Uterus (tissue), 4 donors: ENCODE results near the gene ASPDH. TPM values are rescaled to one million over a fixed set of nuclear protein-coding genes. Genes with fewer than 3 reads are reported as not detected.

Source experiments
- DNase-seq, 2 donors: peaks; one replicate each; pipeline ENCODE4 v3.0.0-alpha.2; 2019 to 2020
- H3K27ac ChIP-seq, 2 donors: fragments of 200-600 bp; sonication (generic); 1 replicate in 1 of 2; 2 replicates in 1 of 2; pipeline ENCODE4 v1.5.1; 2016 to 2018
- H3K27me3 ChIP-seq, 2 donors: fragments of 200-600 bp; sonication (generic); one replicate each; pipeline ENCODE4 v1.5.1; 2018 to 2019; ENCODE audit warnings: control low read depth in 1 of 2
- H3K36me3 ChIP-seq, 2 donors: fragments of 200-600 bp; sonication (generic); one replicate each; pipeline ENCODE4 v1.5.1; 2019; ENCODE audit warnings: control low read depth in 1 of 2
- H3K4me1 ChIP-seq, 2 donors: fragments of 200-600 bp; sonication (generic); one replicate each; pipeline ENCODE4 v1.5.1; 2018 to 2019; ENCODE audit warnings: control low read depth in 1 of 2
- H3K4me3 ChIP-seq, 2 donors: fragments of 200-600 bp; sonication (generic); 1 replicate in 1 of 2; 2 replicates in 1 of 2; pipeline ENCODE4 v1.5.1; 2018 to 2019; ENCODE audit warnings: mild to moderate bottlenecking in 1 of 2
- H3K9me3 ChIP-seq, 2 donors: fragments of 200-600 bp; sonication (generic); one replicate each; pipeline ENCODE4 v1.5.1; 2019; ENCODE audit warnings: control low read depth in 1 of 2
- POLR2A ChIP-seq, 2 donors: fragments of 450-650 bp; IDR thresholded peaks; one replicate each; pipeline ENCODE4 v1.6.1; 2016; ENCODE audit warnings: antibody characterized with exemption in 2 of 2, mild to moderate bottlenecking in 1 of 2, moderate library complexity in 1 of 2
- intact Hi-C: fragments of 100-400 bp; cut with DNase I; formaldehyde crosslinking; loops from one replicate; pipeline ENCODE4 v1.15.1; 2023; ENCODE audit warnings: low total_unique reads
- total RNA-seq, 4 donors: library from RNA; depleted of rRNA in 3 of 4; stranded (reverse); fragments of >200 nt in 3 of 4; gene quantifications; one replicate each; pipeline versions ENCODE4 v1.1.0 to v1.2.4, GENCODE V29; 2014 to 2023
- TF ChIP-seq, protein P1 (sequence below), 4 experiments: fragments of 200-600 bp in 2 of 4; fragments of 450-650 bp in 2 of 4; sonication (generic) in 2 of 4; IDR thresholded peaks; one replicate each; pipeline ENCODE4 v1.5.1; 2016 to 2019; ENCODE audit warnings: antibody characterized with exemption in 4 of 4, mild to moderate bottlenecking in 2 of 4, moderate library complexity in 1 of 4
- donor health status: DM: yes; HTN: yes; CAD: no.

ASPDH gene
- total RNA-seq, 4 donors from 2014 or later = not detected

DNA sequence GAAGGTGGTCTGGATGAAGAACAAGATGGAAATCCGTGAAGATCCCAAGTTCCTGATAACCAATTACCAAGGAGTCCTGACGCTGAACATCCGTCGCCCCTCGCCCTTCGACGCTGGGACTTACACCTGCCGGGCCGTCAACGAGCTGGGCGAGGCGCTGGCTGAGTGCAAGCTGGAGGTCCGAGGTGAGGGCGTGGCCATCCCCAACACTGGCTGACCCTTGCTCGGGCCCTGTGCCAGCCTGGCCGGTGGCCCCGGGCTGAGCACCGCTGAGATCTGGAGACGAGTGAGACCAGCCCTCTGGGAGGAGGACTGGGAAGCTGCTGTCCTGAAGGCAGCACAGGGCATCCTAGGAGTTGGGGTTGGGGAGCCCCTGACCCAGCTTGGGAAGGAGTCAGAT lies 49.4 kb downstream of the ASPDH start:
- Histone ChIP-seq H3K27me3 (no peaks in the 10 kb centered on the region), H3K4me3 (no peak overlapping the region), H3K4me1 (no peaks in the 10 kb centered on the region), H3K9me3 (no peaks in the 10 kb centered on the region), H3K36me3 (no peaks in the 10 kb centered on the region), H3K27ac (no peak overlapping the region)
- DNase-seq = no peak
- TF ChIP-seq, protein P1, sequence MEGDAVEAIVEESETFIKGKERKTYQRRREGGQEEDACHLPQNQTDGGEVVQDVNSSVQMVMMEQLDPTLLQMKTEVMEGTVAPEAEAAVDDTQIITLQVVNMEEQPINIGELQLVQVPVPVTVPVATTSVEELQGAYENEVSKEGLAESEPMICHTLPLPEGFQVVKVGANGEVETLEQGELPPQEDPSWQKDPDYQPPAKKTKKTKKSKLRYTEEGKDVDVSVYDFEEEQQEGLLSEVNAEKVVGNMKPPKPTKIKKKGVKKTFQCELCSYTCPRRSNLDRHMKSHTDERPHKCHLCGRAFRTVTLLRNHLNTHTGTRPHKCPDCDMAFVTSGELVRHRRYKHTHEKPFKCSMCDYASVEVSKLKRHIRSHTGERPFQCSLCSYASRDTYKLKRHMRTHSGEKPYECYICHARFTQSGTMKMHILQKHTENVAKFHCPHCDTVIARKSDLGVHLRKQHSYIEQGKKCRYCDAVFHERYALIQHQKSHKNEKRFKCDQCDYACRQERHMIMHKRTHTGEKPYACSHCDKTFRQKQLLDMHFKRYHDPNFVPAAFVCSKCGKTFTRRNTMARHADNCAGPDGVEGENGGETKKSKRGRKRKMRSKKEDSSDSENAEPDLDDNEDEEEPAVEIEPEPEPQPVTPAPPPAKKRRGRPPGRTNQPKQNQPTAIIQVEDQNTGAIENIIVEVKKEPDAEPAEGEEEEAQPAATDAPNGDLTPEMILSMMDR (IDR thresholded peaks at IDR 0.05) = no peak
- no peak for TF ChIP-seq POLR2A (IDR thresholded peaks at IDR 0.05)
- intact Hi-C loops = no loop called here

DNA sequence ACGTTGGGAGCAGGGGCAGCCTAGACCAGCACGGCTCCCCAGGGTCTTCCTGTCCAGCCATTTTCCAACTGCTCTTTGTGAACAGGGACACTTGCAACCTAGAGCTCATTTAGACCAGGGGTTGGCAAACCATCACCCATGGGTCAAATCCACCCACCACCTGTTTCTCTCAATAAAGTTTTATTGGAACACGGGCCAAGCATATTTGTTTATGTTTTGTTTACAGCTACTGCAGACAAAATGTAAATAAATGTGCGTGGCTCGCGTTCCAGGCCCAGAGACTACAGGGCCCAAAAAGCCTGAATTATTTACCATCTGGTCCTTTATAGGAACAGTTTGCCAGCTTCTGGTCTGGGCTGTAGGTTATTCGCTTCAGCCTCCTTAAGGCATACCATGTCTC lies 50.7 kb downstream of the ASPDH start:
- no peaks in the 10 kb centered on the region for H3K4me1 ChIP-seq
- DNase-seq = no peak
- peaks cover 0 to 3% of the 10 kb centered on the region in 2 donors for H3K27me3 ChIP-seq
- H3K36me3 ChIP-seq = no peaks in the 10 kb centered on the region
- no peak overlapping the region for H3K27ac ChIP-seq
- intact Hi-C loops = no loop called here
- H3K4me3 ChIP-seq = no peak overlapping the region
- TF ChIP-seq, protein P1 (IDR thresholded peaks at IDR 0.05) = no peak
- TF ChIP-seq POLR2A (IDR thresholded peaks at IDR 0.05) = no peak
- no peaks in the 10 kb centered on the region for H3K9me3 ChIP-seq

Other genes starting within 250 kb of the ASPDH start
- gene KCNC3, start 184.5 kb downstream of the ASPDH start, total RNA-seq = 1 to 10 TPM in 1 of 4 donors, under 1 TPM in 2, not detected in 1; 0.26 to 2.4 (median 0.85) TPM
- gene NAPSA, start 148.3 kb downstream of the ASPDH start, total RNA-seq = 1 to 10 TPM in 2 of 4 donors, not detected in 2; 1.4 to 1.5 TPM
- 100 to 1,000 TPM in 1 of 4 donors, 10 to 100 TPM in 3; 45.3 to 115 (median 61.4) TPM for gene NR1H2, start 137.5 kb downstream of the ASPDH start, total RNA-seq
- gene POLD1, start 129.6 kb downstream of the ASPDH start, total RNA-seq = 10 to 100 TPM; 10.6 to 47.9 (median 24.0) TPM
- 1 to 10 TPM in 1 of 4 donors, under 1 TPM in 1, not detected in 2; under 0.01 to 2.1 TPM for gene SPIB, start 95.0 kb downstream of the ASPDH start, total RNA-seq
- gene MYBPC2, start 81.0 kb downstream of the ASPDH start, total RNA-seq = under 1 TPM in 2 of 4 donors, not detected in 2; 0.24 to 0.28 TPM
- gene EMC10, start 37.4 kb downstream of the ASPDH start, total RNA-seq = 100 to 1,000 TPM in 1 of 4 donors, 10 to 100 TPM in 3; 30.5 to 121 (median 45.8) TPM
- 1 to 10 TPM in 2 of 4 donors, under 1 TPM in 1, not detected in 1; 0.62 to 5.4 (median 1.8) TPM for gene GARIN5A, start 37.1 kb downstream of the ASPDH start, total RNA-seq
- 10 to 100 TPM in 1 of 4 donors, 1 to 10 TPM in 3; 1.8 to 22.8 (median 5.5) TPM for gene JOSD2, start 2.7 kb downstream of the ASPDH start, total RNA-seq
- 10 to 100 TPM in 2 of 4 donors, 1 to 10 TPM in 2; 2.4 to 38.0 (median 13.2) TPM for gene LRRC4B, start 54.5 kb upstream of the ASPDH start, total RNA-seq
- gene SYT3, start 126.0 kb upstream of the ASPDH start, total RNA-seq = under 1 TPM in 1 of 4 donors, not detected in 3; 0.14 TPM
- gene C19orf81, start 135.5 kb upstream of the ASPDH start, total RNA-seq = not detected
- gene SHANK1, start 205.9 kb upstream of the ASPDH start, total RNA-seq = 1 to 10 TPM in 2 of 4 donors, not detected in 2; 4.0 to 6.5 TPM
- gene CLEC11A, start 209.5 kb upstream of the ASPDH start, total RNA-seq = 100 to 1,000 TPM in 1 of 4 donors, 10 to 100 TPM in 1, 1 to 10 TPM in 2; 1.5 to 105 (median 10.9) TPM